Neuronal stem cell (in vitro differentiated cells): ENCODE results near the gene C22orf23.

Experiments
- DNase-seq: peaks from one replicate; pipeline ENCODE4 v3.0.0-alpha.2; 2013; ENCODE audit warnings: low spot score
- H2AFZ ChIP-seq: one replicate; pipeline ENCODE4 v1.6.1; 2013; ENCODE audit warnings: mild to moderate bottlenecking, low read length, inconsistent platforms
- H2AK5ac ChIP-seq: 2 replicates; pipeline ENCODE4 v1.6.1; 2013; ENCODE audit warnings: low read depth, mild to moderate bottlenecking, inconsistent platforms, low read length, moderate library complexity, mixed read lengths
- H2BK120ac ChIP-seq: 2 replicates; pipeline ENCODE4 v1.6.1; 2013; ENCODE audit warnings: low read depth, mild to moderate bottlenecking, inconsistent platforms, low read length, moderate library complexity, mixed read lengths
- H2BK12ac ChIP-seq: one replicate; pipeline ENCODE4 v1.6.1; 2013; ENCODE audit warnings: low read length, inconsistent platforms
- H2BK15ac ChIP-seq: 2 replicates; pipeline ENCODE4 v1.6.1; 2013; ENCODE audit warnings: mild to moderate bottlenecking, low read length, inconsistent platforms, mixed read lengths
- H2BK5ac ChIP-seq: one replicate; pipeline ENCODE4 v1.6.1; 2013; ENCODE audit warnings: inconsistent platforms, mild to moderate bottlenecking, low read length, moderate library complexity
- H3K14ac ChIP-seq: one replicate; pipeline ENCODE4 v1.6.1; 2013; ENCODE audit warnings: low read length, inconsistent platforms
- H3K18ac ChIP-seq: 2 replicates; pipeline ENCODE4 v1.6.1; 2013; ENCODE audit warnings: low read length, inconsistent platforms
- H3K23ac ChIP-seq: 2 replicates; pipeline ENCODE4 v1.6.1; 2013; ENCODE audit warnings: low read depth, mild to moderate bottlenecking, mixed read lengths, low read length, inconsistent platforms; ENCODE audit not compliant: poor library complexity
- H3K27ac ChIP-seq: replicated peaks from 3 replicates; pipeline ENCODE4 v1.5.1; 2013; ENCODE audit warnings: low read length, inconsistent platforms
- H3K27me3 ChIP-seq, 3 experiments: 2 replicates each; pipeline ENCODE4 v1.6.1; 2013; ENCODE audit warnings: low read length in 3 of 3, mild to moderate bottlenecking in 2 of 3, inconsistent platforms in 1 of 3, low read depth in 1 of 3, mixed read lengths in 1 of 3, moderate library complexity in 1 of 3; ENCODE audit not compliant: control insufficient read depth in 3 of 3, insufficient read depth in 3 of 3
- H3K36me3 ChIP-seq, 2 donors: replicated peaks in 1 of 2; 2 replicates each; pipeline ENCODE4 v1.6.1; 2013; ENCODE audit warnings: low read length in 2 of 2; ENCODE audit not compliant: control insufficient read depth in 2 of 2, insufficient read depth in 2 of 2
- H3K4ac ChIP-seq: 2 replicates; pipeline ENCODE4 v1.6.1; 2013; ENCODE audit warnings: inconsistent platforms, mild to moderate bottlenecking, low read length, moderate library complexity
- H3K4me1 ChIP-seq, 2 donors: 1 replicate in 1 of 2; 2 replicates in 1 of 2; pipeline ENCODE4 v1.6.1; 2013; ENCODE audit warnings: low read length in 2 of 2, low read depth in 1 of 2; ENCODE audit not compliant: control insufficient read depth in 2 of 2, insufficient read depth in 1 of 2
- H3K4me2 ChIP-seq: one replicate; pipeline ENCODE4 v1.6.1; 2013; ENCODE audit warnings: mild to moderate bottlenecking, low read length, inconsistent platforms; ENCODE audit not compliant: insufficient read depth, poor library complexity, severe bottlenecking
- H3K4me3 ChIP-seq, 2 donors: 2 replicates each; pipeline ENCODE4 v1.5.1; 2013; ENCODE audit warnings: low read length in 2 of 2, mild to moderate bottlenecking in 2 of 2, inconsistent platforms in 1 of 2, moderate library complexity in 1 of 2
- H3K79me1 ChIP-seq: one replicate; pipeline ENCODE4 v1.6.1; 2013; ENCODE audit warnings: low read depth, mild to moderate bottlenecking, inconsistent platforms, low read length, moderate library complexity
- H3K9ac ChIP-seq: one replicate; pipeline ENCODE4 v1.6.1; 2013; ENCODE audit warnings: mild to moderate bottlenecking, low read depth, low read length, inconsistent platforms; ENCODE audit not compliant: poor library complexity
- H3K9me3 ChIP-seq, 2 donors: replicated peaks in 1 of 2; 2 replicates each; pipeline versions ENCODE3 to v1.6.1; 2013; ENCODE audit warnings: low read length in 2 of 2, mild to moderate bottlenecking in 2 of 2, inconsistent platforms in 1 of 2, low read depth in 1 of 2, mixed read lengths in 1 of 2, moderate library complexity in 1 of 2; ENCODE audit not compliant: control insufficient read depth in 2 of 2, insufficient read depth in 1 of 2
- H4K8ac ChIP-seq: one replicate; pipeline ENCODE4 v1.6.1; 2013; ENCODE audit warnings: low read depth, mild to moderate bottlenecking, inconsistent platforms, low read length, moderate library complexity
- H4K91ac ChIP-seq: one replicate; pipeline ENCODE4 v1.6.1; 2013; ENCODE audit warnings: low read length, low read depth, mild to moderate bottlenecking, inconsistent platforms; ENCODE audit not compliant: poor library complexity
- WGBS, 2 donors: extraction: QIAGEN DNeasy Blood & Tissue Kit; methylation state at CpG; one replicate each; pipeline ENCODE4 v1.1.7; 2013; ENCODE audit warnings: missing lambda C conversion rate in 2 of 2, mixed read lengths in 1 of 2; ENCODE audit not compliant: insufficient read length in 2 of 2, insufficient replicate concordance in 1 of 2; ENCODE audit errors: extremely low coverage in 2 of 2; 5-methylcytosine and 5-hydroxymethylcytosine counted together

The C22orf23 gene

DNA sequence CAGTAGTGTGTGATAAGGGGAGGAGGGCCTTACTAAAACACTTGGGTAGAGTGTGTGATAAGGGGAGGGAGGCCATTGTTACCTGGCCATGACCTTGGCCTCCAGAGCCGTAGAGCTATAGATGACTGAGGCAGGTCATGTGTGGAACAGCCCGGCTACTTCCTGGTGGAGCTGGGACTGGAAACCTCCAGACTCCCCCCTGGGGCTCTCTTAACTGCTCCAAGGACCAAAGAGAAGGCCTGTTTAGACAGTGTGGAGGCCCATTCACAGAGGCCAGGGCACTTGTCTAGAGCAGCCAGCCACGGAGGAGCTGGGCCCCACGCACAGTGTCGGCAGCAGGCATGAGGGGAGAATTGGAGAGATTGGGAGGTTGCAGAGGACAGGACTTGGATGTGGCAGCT, 59.8 kb downstream of the C22orf23 start:
- peak overlapping the region; percentile 5 for H3K18ac ChIP-seq
- no peak overlapping the region for H2BK15ac ChIP-seq
- H3K4me2 ChIP-seq: no peak overlapping the region
- no peak overlapping the region for H2BK12ac ChIP-seq
- no peak overlapping the region for H4K91ac ChIP-seq
- H2AFZ ChIP-seq: no peak overlapping the region
- H3K14ac ChIP-seq: no peak overlapping the region
- H3K27me3 ChIP-seq: no peaks in the 10 kb centered on the region
- no CpG with 5 or more reads among the region's 5 CpGs for WGBS, 2 donors
- H3K79me1 ChIP-seq: no peaks in the 10 kb centered on the region
- peaks cover 13 to 42% of the 10 kb centered on the region in 2 donors for H3K36me3 ChIP-seq
- H3K9ac ChIP-seq: no peak overlapping the region
- no peak overlapping the region for H3K4me3 ChIP-seq
- H2BK120ac ChIP-seq: no peak overlapping the region
- no peak for DNase-seq
- H3K4me1 ChIP-seq: peaks cover 23 to 29% of the 10 kb centered on the region in 2 donors
- H2AK5ac ChIP-seq: no peak overlapping the region
- H3K9me3 ChIP-seq: no peaks in the 10 kb centered on the region
- H4K8ac ChIP-seq: no peak overlapping the region
- H3K27ac ChIP-seq: no peak overlapping the region
- H2BK5ac ChIP-seq: no peak overlapping the region
- no peak overlapping the region for H3K23ac ChIP-seq
- H3K4ac ChIP-seq: no peak overlapping the region
